Endothelial cell of hepatic sinusoid (primary cell): ENCODE measurements around the gene HSD17B14.
"Not testable (repeated sequence)": the region's sequence is repeated elsewhere in the genome, so short reads cannot be mapped to it uniquely, and the experiment has no call there.

Experiments
- in situ Hi-C: cut with HindIII; loops from 2 replicates; pipeline ENCODE4 v1.10.0; 2017; ENCODE audit warnings: low sequenced_read_pairs

The HSD17B14 gene

DNA sequence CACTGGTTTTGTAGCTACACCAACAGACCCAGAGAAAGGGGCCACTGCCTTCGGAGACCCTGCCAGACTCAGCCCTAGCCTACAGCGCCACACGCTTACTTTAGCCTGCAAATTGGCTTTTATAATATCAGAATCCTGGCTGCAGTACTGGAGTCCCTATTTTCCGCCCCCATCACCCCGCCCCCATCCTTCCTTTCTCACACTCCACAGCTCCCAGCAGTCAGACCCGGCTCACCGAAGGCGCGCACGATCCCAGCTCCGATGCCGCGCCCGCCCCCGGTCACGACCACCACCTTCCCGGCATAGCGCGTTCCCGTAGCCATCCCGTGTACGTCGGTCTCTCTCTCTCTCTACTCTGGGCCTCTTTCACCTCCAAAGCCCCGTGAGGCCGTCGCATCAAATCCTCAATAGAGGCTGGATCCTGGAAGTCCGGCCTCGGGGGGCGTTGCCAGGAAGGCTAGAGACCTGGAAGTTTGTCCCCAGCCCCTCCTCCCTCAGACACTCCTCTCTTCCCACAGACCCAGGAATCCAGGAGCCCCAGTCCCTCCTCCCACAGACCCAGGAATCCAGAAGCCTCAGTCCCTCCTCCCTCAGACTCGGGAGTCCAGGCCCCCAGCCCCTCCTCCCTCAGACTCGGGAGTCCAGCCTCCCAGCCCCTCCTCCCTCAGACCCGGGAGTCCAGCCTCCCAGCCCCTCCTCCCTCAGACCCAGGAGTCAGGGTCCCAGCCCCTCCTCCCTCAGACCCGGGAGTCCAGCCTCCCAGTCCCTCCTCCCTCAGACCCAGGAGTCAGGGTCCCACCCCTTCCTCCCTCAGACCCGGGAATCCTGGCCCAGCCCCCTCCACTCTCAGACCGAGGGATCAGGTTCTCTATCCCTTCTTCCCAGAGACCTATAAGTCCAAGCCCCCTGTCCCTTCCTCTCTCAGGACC, at the start of gene HSD17B14:
Gene HSD17B14, minus strand, starts transcription at position 403 of the 929 bp plus-strand sequence. Its CDS starts 80 bp downstream, at position 323.
- in situ Hi-C loops, result no loop called here

DNA sequence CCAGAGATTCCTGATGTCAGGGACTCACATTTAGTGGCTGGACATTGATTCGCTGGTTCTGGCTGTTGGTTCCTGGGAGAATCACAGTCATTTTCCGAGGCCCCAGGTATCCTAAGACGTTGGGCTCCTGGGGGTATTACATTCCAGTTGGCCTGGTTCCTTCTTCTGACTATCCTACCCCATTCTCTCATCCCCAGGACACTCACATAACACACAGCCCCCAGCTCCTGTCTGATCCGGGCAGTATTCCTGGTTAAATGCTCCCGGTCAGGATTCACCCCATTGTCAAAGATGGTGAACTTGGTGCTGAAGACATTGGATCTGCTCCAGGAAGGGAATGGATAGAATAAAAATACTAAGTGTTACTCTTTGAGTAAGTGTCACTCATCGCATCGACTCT, 47.4 kb upstream of the HSD17B14 start:
- in situ Hi-C loops, result no loop called here

DNA sequence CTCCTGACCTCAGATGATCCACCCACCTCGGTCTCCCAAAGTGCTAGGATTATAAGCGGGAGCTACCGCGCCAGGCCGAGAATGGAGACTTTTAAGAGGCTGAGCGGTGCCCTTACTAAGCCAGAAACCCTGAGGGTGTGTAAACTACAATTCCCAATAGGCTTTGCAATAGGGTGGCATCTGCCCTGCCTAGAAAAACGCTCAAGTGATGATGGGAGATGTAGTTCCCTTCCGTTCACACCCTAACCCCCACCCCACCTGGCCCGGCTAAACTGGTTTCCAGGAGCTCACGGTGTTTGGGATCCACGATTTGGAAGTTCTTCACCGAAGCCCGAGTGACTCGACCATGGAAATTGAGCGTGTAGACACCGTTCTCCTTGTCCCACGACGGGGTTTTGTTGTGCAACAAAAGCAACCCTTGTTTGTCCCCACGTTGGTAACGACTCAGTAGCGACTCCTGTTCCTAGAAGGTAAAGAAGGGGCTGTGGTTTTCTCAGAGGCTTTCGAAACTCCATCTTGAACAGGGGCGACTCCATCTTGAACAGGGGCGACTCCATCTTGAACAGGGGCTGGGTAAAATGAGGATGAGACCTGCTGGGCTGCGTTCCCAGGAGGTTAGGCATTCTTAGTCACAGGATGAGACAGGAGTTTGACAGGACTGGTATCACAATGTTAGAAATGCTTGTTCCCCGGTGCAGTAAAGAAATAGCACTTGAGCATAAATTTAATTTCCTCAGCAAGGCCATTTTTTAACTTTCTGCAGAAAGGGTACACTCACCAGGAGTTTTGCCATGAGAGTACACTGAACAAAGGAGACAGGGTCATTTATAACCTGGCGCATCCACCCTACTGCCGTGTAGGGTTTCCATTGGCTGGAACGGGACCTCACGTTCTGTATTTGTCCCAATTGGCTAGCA, 45.7 kb upstream of the HSD17B14 start:
- in situ Hi-C loops, result no loop called here

DNA sequence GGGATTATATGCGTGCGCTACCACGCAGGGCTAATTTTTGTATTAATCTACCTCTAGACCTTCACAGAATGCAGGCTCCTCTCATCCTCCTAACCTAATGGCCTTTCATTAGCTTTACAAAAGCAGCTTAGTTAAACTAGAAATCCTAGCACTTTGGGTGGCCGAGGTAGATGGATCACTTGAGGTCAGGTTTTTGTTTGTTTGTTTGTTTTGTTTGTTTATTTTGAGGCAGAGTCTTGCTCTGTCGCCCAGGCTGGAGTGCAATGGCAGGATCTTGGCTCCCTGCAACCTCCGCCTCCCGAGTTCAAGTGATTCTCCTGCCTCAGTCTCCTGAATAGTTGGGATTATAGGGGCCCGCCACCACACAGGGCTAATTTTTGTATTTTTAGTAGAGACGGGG, 43.4 kb upstream of the HSD17B14 start:
- in situ Hi-C loops, result not testable (repeated sequence)

DNA sequence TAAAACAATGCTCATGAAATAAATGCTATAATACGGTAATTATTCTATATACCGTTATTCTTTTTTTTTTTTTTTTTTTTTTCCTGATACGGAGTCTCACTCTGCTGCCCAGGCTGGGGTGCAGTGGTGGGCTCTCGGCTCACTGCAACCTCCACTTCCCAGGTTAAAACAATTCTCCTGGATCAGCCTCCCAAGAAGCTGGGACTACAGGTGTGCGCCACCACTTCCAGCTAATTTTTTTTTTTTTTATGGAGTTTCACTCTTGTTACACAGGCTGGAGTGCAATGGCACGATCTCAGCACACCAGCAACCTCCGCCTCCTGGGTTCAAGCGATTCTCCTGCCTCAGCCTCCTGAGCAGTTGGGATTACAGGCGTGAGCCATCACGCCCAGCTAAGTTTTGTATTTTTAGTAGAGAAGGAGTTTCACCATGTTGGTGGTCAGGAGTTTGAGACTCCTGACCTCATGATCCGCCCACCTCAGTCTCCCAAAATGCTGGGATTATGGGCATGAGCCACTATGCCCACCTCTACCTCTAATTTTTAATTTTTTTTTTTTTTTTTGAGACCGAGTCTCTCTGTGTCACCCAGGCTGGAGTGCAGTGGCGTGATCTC, 42.8 kb upstream of the HSD17B14 start:
- in situ Hi-C loops, result no loop called here

DNA sequence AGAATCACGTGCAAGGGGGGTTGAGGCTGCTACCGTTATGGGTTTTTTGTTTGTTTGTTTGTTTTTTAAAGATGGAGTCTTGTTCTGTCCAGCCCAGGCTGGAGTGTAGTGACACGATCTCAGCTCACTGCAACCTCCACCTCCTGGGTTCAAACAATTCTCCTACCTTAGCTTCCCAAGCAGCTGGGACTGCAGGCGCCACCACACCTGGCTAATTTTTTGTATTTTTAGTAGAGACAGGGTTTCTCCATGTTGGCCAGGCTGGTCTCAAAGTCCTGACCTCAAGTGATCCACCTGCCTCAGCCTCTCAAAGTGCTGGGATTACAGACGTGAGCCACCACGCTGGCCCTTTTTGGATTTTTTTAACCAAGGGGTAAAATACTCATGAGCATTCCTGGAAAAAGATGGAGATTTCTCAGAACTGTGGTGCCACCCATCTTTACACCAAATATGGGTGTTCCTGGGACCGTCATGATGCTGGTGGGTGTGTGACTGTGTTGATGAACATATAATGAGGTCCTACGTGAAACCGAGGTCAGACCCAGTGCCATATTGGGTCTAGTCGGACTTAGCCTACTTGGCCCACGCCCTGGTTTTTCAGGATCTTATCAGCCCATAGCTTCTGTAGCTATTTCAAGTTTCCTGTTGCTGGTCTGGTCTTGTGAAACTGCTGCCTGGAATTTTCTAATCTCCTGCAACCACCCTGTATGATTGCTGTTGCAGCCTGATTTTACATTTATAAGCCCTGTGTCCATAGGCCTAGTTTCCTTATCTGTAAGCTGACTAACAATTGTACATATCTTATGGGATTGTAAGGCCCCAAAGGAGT, 42.1 kb upstream of the HSD17B14 start:
- in situ Hi-C loops, result no loop called here

DNA sequence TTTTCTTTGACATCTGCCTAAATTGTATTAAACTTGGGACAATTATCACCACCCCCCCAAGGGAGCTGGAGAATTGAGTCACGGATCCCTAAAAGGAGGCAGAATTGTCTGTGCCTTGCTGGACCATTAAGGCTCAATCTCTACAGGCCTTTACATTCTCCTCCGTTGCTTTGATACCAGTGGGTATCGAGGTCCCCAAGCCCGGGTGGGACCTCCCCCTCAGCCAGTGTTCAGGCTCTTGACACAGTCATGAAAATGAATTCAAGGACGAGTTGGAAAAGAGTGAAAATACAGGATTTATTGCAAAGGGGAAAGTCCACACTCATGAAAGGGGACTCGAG, 41.5 kb upstream of the HSD17B14 start:
- in situ Hi-C loops, result no loop called here

DNA sequence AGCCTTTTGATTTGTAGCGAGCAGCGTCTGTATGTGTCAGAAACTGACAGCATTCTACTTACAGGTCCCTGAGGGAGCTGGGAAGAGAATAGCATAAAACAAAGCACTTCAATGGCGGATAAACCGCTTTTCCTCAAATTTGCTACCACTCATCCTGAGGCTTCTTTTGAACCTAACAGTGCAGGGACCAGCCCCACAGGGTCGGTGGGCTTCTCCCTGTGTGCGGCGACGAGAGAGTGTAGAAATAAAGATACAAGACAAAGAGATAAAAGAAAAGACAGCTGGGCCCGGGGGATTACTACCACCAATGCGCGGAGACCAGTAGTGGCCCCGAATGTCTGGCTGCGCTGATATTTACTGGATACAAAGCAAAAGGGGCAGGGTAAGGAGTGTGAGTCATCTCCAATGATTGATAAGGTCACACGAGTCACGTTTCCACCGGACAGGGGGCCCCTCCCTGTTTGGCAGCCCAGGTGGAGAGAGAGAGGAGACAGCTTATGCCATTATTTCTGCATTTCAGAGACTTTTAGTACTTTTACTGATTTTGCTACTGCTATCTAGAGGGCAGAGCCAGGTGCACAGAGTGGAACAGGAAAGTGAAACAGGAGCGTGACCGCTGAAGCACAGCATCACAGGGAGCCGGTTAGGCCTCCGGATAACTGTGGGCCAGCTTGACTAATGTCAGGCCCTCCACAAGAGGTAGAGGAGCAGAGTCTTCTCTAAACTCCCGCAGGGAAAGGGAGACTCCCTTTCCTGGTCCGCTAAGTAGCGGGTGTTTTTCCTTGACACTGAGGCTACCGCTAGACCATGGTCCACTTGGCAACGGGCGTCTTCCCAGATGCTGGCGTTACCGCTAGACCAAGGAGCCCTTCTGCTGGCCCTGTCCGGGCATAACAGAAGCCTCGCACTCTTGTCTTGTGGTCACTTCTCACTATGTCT, 40.0 kb upstream of the HSD17B14 start:
- in situ Hi-C loops, result not testable (repeated sequence)

DNA sequence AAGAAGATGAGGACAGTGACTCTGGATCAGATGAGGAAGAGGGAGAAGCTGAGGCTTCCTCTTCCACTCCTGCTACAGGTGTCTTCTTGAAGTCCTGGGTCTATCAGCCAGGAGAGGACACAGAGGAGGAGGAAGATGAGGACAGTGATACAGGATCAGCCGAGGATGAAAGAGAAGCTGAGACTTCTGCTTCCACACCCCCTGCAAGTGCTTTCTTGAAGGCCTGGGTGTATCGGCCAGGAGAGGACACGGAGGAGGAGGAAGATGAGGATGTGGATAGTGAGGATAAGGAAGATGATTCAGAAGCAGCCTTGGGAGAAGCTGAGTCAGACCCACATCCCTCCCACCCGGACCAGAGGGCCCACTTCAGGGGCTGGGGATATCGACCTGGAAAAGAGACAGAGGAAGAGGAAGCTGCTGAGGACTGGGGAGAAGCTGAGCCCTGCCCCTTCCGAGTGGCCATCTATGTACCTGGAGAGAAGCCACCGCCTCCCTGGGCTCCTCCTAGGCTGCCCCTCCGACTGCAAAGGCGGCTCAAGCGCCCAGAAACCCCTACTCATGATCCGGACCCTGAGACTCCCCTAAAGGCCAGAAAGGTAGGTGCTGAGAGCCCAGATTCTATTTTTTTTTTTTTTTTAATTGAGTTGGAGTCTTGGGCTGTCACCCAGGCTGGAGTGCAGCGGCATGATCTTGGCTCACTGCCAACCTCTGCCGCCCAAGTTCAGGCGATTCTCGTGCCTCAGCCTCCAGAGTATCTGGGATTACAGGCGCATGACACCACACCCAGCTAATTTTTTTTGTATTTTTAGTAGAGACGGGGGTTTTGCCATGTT, 38.2 kb upstream of the HSD17B14 start:
- in situ Hi-C loops, result no loop called here

DNA sequence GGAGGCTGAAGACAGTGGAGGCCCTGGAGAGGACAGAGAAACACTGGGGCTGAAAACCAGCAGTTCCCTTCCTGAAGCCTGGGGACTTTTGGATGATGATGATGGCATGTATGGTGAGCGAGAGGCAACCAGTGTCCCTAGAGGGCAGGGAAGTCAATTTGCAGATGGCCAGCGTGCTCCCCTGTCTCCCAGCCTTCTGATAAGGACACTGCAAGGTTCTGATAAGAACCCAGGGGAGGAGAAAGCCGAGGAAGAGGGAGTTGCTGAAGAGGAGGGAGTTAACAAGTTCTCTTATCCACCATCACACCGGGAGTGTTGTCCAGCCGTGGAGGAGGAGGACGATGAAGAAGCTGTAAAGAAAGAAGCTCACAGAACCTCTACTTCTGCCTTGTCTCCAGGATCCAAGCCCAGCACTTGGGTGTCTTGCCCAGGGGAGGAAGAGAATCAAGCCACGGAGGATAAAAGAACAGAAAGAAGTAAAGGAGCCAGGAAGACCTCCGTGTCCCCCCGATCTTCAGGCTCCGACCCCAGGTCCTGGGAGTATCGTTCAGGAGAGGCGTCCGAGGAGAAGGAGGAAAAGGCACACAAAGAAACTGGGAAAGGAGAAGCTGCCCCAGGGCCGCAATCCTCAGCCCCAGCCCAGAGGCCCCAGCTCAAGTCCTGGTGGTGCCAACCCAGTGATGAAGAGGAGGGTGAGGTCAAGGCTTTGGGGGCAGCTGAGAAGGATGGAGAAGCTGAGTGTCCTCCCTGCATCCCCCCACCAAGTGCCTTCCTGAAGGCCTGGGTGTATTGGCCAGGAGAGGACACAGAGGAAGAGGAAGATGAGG, 37.4 kb upstream of the HSD17B14 start:
- in situ Hi-C loops, result no loop called here

DNA sequence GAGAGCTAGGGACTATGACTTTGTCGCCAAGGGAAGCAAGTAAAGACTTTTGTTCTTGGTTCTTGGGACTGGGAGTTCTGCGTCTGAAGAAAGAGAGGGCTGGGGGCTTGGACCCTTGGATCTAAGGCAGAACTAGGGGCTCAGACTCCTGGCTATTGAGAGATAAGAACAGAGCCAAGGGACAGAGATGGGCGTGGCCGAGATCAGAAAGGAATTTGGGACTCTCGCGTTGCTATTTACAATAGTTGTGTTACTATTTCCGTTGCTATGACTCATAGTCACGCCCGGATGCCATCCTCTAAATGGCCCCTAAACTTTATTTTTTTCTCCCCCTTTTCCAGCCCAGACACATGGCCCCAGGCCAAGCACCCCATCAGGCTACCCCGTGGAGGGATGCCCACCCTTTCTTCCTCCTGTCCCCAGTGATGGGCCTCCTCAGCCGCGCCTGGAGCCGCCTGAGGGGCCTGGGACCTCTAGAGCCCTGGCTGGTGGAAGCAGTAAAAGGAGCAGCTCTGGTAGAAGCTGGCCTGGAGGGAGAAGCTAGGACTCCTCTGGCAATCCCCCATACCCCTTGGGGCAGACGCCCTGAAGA, 36.7 kb upstream of the HSD17B14 start:
- in situ Hi-C loops, result no loop called here

DNA sequence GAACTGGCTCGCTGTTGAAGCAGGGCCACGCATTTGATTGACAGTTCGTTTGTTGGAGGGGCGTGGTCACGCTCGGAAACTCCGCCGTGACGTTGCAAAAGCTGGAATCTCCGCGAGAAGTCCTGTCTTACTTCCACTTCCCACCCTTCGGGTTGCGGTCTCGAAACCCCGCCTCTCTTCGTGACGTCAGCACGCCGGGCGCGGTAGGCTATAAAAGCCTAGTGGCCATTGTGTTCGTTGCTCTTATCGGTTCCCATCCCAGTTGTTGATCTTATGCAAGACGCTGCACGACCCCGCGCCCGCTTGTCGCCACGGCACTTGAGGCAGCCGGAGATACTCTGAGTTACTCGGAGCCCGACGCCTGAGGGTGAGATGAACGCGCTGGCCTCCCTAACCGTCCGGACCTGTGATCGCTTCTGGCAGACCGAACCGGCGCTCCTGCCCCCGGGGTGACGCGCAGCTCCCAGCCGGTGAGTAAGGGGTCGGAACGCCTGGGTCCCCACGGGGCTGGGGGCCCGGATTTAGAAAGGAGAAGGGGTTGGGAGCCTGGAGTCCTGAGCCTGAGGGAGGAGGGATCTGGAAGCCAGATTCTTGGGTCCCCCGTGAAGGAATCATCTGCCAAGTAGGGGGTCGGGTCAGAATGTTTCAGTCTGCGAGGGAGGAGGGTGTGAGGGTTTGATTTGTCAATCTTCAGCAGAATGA, 36.0 kb upstream of the HSD17B14 start, which contains the start of gene PPP1R15A:
Gene PPP1R15A, plus strand, starts transcription at position 240 of the 702 bp plus-strand sequence. CDS start 813 bp downstream, outside the sequence.
- in situ Hi-C loops, result no loop called here

DNA sequence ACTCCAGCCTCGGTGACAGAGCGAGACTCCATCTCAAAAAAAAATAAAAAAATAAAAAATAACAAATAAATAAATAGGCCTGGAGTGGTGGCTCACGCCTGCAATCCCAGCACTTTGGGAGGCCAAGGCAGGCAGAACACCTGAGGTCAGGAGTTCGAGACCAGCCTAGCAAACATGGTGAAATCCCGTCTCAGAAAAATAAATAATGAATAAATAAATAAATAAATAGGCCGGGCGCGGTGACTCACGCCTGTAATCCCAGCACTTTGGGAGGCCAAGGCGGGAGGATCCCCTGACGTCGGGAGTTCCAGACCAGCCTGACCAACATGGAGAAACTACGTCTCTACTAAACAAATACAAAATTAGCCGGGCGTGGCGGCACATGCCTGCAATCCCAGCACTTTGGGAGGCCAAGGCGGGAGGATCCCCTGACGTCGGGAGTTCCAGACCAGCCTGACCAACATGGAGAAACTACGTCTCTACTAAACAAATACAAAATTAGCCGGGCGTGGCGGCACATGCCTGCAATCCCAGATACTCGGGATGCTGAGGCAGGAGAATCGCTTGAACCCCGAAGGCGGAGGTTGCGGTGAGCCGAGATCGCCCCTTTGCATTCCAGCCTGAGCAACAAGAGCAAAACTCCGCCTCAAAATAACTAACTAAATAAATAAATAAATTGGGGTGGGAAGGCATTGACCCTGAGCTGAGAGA, 35.3 kb upstream of the HSD17B14 start:
- in situ Hi-C loops, result not testable (repeated sequence)

DNA sequence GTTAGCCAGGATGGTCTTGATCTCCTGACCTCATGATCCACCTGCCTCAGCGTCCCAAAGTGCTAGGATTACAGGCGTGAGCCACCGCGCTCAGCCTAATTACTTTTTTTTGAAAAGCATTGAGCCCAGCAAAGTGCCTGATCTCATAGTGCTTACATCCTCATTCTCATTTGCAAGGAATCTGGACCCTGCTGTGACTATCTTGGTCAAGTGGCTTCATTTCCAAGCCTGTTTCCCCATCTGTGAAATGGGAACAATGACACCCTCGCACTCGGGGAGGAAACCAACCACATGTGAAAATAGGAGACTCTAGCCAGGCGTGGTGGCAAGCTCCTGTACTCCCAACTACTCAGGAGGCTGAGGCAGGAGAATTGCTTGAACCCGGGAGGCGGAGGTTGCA, 33.8 kb upstream of the HSD17B14 start:
- in situ Hi-C loops, result no loop called here

DNA sequence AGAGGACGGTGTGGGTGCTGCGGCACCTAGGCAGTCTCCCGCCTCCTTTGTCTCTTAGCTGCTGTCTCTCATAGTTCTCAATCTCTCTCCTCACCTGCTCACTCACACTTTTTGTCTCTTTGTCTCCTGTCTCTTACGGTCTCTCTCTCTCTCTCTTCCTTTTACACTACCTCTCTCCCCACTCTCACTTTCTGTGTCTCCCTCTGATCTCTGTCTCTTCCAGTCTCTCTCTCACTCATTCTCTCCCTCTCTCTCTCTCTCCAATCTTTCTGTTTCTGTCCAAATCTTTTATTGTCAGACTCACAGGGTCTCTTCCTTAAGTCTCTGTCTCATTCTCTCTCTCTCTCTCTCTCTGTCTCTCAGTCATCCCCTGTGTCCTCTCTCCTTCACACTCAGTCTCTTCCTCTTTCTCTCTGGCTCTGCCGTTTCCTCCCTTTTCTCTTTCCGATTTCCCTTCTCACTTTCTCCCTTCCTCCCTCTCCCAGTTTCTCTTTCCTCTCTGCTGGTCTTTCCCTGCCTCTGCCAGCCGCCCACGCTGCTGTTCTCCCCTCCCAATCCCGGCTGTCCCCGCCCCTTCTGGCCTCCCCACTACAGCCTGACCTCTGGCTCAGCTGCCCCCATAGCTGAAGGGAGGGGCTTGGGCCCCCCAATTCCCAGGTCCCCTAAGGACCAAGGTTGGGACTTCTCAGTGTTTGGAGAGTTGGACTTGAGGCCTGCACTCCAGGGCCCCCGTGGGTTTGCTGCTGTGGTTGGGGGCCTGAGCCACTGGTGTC, 32.0 kb upstream of the HSD17B14 start, which contains the start of gene PLEKHA4:
Gene PLEKHA4, minus strand, starts transcription at position 504 of the 773 bp plus-strand sequence. CDS start 997 bp downstream, outside the sequence.
- in situ Hi-C loops, result no loop called here
